ENCODE measurements around the gene NUDT9.
"Not testable (repeated sequence)": the region's sequence is repeated elsewhere in the genome, so short reads cannot be mapped to it uniquely, and the experiment has no call there.

Gene NUDT9

DNA sequence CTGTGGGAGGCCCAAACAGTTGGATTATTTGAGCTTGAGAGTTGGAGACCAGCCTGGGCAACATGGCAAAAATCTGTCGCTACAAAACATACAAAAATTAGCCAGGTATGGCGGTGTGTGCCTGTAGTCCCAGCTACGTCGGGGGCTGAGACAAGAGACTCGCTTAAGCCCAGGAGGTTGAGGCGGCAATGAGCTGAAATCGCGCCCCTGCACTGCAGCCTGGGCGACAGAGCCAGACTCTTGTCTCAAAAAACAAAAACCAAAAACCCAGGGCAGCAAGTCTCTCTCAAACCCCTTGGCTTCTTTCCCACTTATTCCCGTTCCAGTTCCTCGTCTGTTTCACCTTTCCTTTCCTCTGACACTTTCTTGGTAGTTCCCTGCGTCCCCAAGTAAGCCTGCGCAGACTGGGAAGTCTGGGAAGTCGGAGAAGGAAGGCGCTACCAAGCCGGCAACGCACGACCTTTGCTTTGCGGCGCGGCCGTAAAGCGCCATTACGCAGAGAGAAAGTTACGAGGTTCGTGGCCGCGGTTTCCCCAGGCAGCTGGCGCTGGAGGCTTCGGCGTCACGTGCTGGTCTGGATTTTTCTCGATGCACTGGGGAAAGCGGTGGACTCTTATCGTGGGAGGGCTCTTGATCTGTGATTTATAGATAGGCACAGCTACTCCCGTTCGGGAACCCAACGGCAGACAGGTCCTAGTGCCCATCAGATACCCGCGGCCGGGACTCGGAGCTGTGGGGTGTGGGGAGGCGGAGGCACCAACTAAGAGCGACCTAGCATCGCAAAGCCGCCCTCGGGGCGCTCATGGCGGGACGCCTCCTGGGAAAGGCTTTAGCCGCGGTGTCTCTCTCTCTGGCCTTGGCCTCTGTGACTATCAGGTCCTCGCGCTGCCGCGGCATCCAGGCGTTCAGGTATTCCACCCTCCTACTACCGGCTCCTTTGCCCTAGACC, at the start of gene NUDT9:
TSS of gene NUDT9 (plus strand) at position 470 of the 949 bp plus-strand sequence. CDS start at position 803, 333 bp downstream.
- DNase-seq (ENCODE audit: low read depth in 2 of 2), result peak; percentile 88 to 89

DNA sequence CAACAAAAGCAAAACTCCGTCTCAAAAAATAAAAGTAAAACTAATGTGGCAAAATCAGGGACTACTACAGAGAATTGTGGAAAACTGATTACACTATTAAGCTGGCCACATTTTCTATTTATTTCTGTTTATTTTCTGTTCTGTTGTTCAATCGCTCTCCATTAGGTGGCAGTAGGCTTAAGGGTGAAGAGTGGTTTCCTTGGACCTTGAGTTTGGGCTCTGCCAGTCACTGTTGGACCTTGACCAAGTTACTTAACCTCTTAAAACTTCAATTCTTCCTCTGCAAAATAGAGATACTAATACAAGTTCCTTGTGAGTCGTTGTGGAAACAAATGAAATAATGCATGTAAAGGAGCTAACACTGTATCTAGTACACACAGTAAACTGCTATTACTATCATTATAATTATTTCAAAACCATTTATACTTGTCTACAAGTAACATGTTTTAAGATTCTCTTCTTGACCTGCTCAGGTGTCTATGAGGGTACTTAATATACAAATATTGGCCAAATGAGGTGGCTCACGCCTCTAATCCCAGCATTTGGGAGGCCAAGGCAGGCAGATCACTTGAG, 46.6 kb upstream of the NUDT9 start:
- peak; percentile 36 to 50 for DNase-seq (ENCODE audit: low read depth in 2 of 2)

GRCh38 chr4:87377816-87378215, 44.6 kb upstream of the NUDT9 start:
- no peak for DNase-seq (ENCODE audit: low read depth in 2 of 2)

GRCh38 chr4:87382116-87382515, 40.3 kb upstream of the NUDT9 start:
- no peak for DNase-seq (ENCODE audit: low read depth in 2 of 2)

DNA sequence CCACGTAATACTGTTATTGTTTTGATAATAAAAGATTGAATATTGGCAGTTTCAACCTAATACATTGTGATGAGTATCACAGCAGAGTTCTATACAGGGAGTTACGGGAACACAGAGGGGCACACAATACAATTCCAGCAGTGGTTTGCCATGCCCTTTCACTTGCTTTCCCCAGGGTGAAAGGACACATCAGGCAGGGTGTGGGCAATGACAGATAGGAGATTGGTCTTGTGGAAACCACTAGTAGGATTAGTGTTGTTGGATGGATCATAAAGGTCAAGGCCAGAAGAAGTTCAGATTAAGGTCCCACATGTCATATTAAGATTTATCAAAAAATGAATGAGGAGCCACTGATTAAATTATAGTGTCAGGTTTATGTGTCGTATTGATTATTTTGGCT, 39.4 kb upstream of the NUDT9 start:
- no peak for DNase-seq (ENCODE audit: low read depth in 2 of 2)

DNA sequence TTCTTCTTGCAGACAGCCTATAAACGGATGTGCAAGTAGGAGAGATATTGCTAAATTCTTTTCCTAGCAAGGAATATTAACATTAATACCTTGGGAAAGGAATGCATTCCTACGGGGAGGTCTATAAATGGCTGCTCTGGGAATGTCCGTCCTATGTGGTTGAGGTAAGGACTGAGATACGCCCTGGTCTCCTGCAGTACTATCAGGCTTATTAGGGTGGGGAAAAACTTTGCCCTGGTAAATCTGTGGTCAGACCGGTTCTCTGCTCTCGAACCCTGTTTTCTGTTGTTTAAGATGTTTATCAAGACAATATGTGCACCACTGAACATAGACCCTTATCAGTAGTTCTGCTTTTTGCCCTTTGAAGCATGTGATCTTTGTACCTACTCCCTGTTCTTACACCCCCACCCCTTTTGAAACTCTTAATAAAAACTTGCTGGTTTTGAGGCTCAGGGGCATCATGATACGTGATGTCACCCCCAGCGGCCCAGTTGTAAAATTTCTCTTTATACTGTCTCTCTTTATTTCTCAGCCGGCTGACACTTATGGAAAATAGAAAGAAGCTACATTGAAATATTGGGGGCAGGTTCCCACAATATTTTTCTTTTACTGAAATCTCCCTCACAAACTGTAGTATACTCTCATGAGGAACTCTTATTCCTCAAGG, 37.8 kb upstream of the NUDT9 start:
- not testable (repeated sequence) for DNase-seq (ENCODE audit: low read depth in 2 of 2)

DNA sequence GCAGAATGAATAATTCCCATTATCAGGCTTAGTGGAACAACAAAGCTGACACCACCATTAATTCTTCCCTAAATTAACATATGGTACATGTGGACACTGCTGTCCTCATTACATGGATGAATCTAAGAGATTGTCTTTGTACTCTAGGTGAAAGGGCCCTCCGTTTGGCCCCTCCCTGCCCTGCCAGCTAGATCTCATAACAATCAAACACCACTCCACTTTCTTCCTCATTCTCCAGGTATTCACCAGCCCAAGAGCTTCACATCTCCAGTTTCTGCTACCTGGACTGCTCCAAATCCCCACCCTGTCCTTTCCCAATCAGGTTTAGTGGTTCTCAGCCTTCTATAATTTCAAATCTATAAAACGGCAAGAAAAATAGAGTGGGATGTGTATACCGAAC, 35.1 kb upstream of the NUDT9 start:
- no peak for DNase-seq (ENCODE audit: low read depth in 2 of 2)

GRCh38 chr4:87388901-87389300, 33.5 kb upstream of the NUDT9 start:
- no peak for DNase-seq (ENCODE audit: low read depth in 2 of 2)

DNA sequence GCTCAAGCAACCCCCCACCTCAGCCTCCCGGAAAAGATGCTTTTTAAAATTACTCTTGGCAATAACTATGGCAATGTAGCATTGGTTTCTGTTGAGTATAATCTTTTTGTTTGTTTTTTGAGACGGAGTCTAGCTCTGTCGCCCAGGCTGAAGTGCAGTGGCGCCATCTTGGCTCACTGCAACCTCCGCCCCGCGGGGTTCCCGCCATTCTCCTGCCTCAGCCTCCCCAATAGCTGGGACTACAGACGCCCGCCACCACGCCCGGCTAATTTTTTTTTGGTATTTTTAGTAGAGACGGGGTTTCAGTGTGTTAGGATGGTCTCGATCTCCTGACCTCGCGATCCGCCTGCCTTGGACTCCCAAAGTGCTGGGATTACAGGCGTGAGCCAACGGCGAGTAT, 32.3 kb upstream of the NUDT9 start:
- DNase-seq (ENCODE audit: low read depth in 2 of 2), result not testable (repeated sequence)

DNA sequence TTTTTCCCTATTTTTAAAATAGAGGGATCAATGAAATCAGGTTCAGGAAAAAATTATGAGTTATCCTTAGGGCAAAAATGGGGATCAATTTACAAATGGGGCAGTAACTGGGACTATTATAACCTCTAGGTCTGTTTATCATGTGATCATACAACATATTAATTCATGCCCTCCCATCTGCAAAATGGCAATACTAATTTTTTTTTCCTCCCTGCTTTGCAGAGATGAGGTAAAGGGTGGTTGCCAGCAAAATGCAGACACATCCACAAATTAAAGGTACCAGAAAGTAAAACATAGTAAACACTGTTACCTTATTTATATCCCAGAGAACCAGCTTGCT, 31.9 kb upstream of the NUDT9 start:
- no peak for DNase-seq (ENCODE audit: low read depth in 2 of 2)

- peak; percentile 80 to 83 for DNase-seq (ENCODE audit: low read depth in 2 of 2)
Measured at GRCh38 chr4:87390891-87391575, 31.3 kb upstream of the NUDT9 start, which contains the start of gene HSD17B11. Gene HSD17B11, minus strand, starts transcription at chr4:87391188. Its CDS starts 118 bp downstream, at chr4:87391070.

DNA sequence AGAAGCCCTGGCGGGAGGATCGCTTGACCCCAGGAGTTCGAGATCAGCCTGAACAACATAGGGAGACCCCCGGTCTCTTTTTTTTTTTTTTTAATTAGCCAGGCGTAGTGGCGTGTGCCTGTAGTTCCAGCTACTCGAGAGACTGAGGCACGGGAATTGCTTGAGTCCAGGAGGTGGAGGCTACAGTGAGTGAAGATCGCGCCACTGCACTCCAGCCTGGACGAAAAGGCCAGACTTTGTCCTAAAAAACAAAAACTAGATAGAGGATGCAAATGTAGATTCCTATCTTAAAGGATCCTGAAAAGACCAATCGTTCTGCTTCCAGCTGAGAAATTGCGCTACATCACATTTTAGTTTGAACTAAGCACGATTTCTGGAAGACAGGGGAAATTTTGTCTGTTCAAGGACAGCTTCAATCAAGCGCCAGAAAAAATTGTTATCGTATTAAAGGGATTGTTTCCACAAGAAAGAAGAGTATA, 30.8 kb upstream of the NUDT9 start:
- no peak for DNase-seq (ENCODE audit: low read depth in 2 of 2)

DNA sequence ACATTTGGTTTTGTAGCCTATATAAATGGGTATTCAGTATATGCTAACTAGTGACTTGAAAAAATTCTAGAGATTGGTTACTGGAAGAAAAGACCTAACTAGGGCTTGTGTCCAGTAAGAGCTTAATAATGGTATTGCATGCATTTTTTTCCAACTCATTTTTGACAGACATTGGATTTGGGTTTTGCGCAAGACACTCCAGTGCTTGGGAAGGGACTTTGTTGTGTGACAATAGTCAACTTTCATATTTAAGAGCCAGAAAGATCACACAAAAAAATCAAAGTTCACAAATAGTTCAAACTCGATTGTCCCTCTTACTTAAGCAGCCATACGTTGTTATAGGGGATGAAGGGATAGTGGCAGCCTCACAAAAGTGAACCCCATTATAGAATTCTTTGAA, 30.2 kb upstream of the NUDT9 start:
- no peak for DNase-seq (ENCODE audit: low read depth in 2 of 2)

DNA sequence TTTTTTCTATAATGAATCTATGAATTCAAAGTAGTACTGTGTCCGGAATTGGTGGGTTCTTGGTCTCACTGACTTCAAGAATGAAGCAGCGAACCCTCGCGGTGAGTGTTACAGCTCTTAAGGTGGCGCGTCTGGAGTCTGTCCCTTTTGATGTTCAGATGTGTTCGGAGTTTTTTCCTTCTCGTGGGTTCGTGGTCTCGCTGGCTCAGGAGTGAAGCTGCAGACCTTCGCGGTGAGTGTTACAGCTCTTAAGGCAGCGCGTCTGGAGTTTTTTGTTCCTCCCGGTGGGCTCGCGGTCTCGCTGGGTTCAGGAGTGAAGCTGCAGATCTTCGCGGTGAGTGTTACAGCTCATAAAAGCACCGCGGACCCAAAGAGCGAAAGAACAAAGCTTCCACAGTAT, 27.3 kb upstream of the NUDT9 start:
- DNase-seq (ENCODE audit: low read depth in 2 of 2), result not testable (repeated sequence)

GRCh38 chr4:87395851-87396250, 26.5 kb upstream of the NUDT9 start:
- DNase-seq (ENCODE audit: low read depth in 2 of 2), result not testable (repeated sequence)

GRCh38 chr4:87399148-87399547, 23.2 kb upstream of the NUDT9 start:
- DNase-seq (ENCODE audit: low read depth in 2 of 2), result no peak

DNA sequence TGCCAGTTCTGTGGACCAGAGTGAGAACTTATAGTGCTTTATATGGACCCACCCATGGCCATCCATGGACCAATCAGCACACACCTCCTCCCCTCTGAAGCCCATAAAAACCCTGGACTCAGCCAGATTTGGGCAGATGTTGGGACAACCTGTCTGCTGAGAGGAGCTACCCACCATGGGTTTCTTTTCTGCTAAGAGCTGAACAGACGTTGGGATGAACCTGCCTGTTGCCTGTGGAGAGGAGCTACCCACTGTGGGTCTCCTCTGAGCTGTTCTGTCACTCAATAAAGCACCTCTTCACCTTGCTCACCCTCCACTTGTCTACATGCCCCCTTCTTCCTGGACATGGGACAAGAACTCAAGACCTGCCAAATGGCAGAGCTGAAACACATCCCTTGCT, 22.4 kb upstream of the NUDT9 start:
- DNase-seq (ENCODE audit: low read depth in 2 of 2), result no peak

- not testable (repeated sequence) for DNase-seq (ENCODE audit: low read depth in 2 of 2)
Measured at GRCh38 chr4:87403732-87404131, 18.6 kb upstream of the NUDT9 start.

GRCh38 chr4:87405211-87405820, 17.1 kb upstream of the NUDT9 start:
- no peak for DNase-seq (ENCODE audit: low read depth in 2 of 2)

DNA sequence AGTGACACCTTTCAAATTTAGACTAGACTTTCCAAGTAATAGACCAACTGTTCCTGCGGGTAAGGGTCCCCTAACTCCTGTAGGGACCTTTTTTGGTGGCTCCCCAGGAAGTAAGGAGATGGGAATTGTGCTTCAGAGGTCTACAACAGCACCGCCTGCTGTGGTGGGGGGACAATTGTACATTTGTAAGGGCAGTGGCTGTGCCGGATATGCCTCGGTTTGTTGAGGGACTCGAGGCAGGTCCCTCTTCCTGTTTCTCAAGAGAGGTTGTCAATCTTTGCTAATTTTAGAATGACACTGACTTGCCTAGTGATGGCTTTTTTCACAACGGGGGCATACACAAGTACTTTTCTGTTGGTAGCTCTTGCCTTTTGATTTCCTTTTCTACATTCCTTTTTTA, 15.9 kb upstream of the NUDT9 start:
- no peak for DNase-seq (ENCODE audit: low read depth in 2 of 2)

DNA sequence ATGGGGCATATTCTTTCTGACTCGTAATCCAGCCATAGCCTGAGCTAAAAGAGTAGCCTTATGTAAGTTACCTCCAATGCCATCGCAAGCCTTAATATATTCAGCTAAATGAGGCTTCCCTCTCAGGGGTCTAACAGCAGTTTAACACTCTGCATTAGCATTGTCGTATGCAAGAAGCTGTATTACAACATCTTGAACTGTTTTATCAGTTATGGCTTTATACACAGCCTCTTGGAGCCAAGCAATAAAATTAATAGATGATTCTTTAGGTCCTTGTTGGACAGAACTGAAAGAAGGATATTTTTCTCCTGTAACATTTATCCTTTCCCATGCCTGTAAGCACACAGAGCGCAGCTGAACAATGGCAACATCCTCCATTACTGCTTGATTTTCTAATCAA, 15.5 kb upstream of the NUDT9 start:
- not testable (repeated sequence) for DNase-seq (ENCODE audit: low read depth in 2 of 2)
